IPS-20b (cell line): Measurements from ENCODE around the gene IL36RN.

Experiments used
- H3K27ac ChIP-seq: one replicate; pipeline ENCODE4 v1.5.1; 2013; ENCODE audit warnings: low read length
- H3K27me3 ChIP-seq: 2 replicates; pipeline ENCODE4 v1.6.1; 2013; ENCODE audit warnings: mild to moderate bottlenecking, low read length, inconsistent platforms; ENCODE audit not compliant: insufficient read depth
- H3K36me3 ChIP-seq: 2 replicates; pipeline ENCODE4 v1.6.1; 2013; ENCODE audit warnings: low read depth, mild to moderate bottlenecking, inconsistent platforms, low read length, moderate library complexity; ENCODE audit not compliant: insufficient read depth
- H3K4me1 ChIP-seq: 2 replicates; pipeline ENCODE4 v1.6.1; 2013; ENCODE audit warnings: mild to moderate bottlenecking, control low read depth, inconsistent platforms, low read length, moderate library complexity; ENCODE audit not compliant: insufficient read depth
- H3K4me3 ChIP-seq: 2 replicates; pipeline ENCODE4 v1.5.1; 2013; ENCODE audit warnings: mild to moderate bottlenecking, low read length, inconsistent platforms
- H3K9ac ChIP-seq: 2 replicates; pipeline ENCODE4 v1.6.1; 2013; ENCODE audit warnings: low read depth, mild to moderate bottlenecking, inconsistent platforms, low read length, moderate library complexity
- H3K9me3 ChIP-seq: 2 replicates; pipeline ENCODE4 v1.6.1; 2013; ENCODE audit warnings: mild to moderate bottlenecking, low read depth, low read length, inconsistent platforms; ENCODE audit not compliant: insufficient read depth

The IL36RN gene

GRCh38 chr2:113105047-113105785, 46.2 kb downstream of the IL36RN start:
- Histone ChIP-seq H3K9me3 (0 out of 2 replicates have a peak, but pooled peaks cover 3% of the 10 kb centered on the region), H3K4me3 (no peak overlapping the region), H3K9ac (no peak overlapping the region), H3K27ac (no peak overlapping the region), H3K27me3 (no peaks in the 10 kb centered on the region), H3K4me1 (no peaks in the 10 kb centered on the region), H3K36me3 (no peaks in the 10 kb centered on the region)

- Histone ChIP-seq H3K27ac (no peak overlapping the region), H3K9me3 (no peaks in the 10 kb centered on the region), H3K27me3 (no peaks in the 10 kb centered on the region), H3K4me3 (no peak overlapping the region), H3K4me1 (peaks cover 8% of the 10 kb centered on the region; the same call in 1 of the 2 replicates), H3K9ac (no peak overlapping the region), H3K36me3 (no peaks in the 10 kb centered on the region)
Observed at GRCh38 chr2:113111121-113111520, 52.1 kb downstream of the IL36RN start.

GRCh38 chr2:113111823-113112287, 52.9 kb downstream of the IL36RN start:
- Histone ChIP-seq H3K9me3 (no peaks in the 10 kb centered on the region), H3K9ac (no peak overlapping the region), H3K36me3 (no peaks in the 10 kb centered on the region), H3K27ac (no peak overlapping the region), H3K27me3 (no peaks in the 10 kb centered on the region), H3K4me1 (peaks cover 8% of the 10 kb centered on the region; the same call in 1 of the 2 replicates), H3K4me3 (no peak overlapping the region)

GRCh38 chr2:113112441-113112840, 53.4 kb downstream of the IL36RN start:
- Histone ChIP-seq H3K9me3 (no peaks in the 10 kb centered on the region), H3K27ac (no peak overlapping the region), H3K4me1 (peaks cover 8% of the 10 kb centered on the region; the same call in 1 of the 2 replicates), H3K9ac (no peak overlapping the region), H3K27me3 (no peaks in the 10 kb centered on the region), H3K4me3 (no peak overlapping the region), H3K36me3 (no peaks in the 10 kb centered on the region)

GRCh38 chr2:113112871-113113270, 53.9 kb downstream of the IL36RN start:
- Histone ChIP-seq H3K9me3 (no peaks in the 10 kb centered on the region), H3K4me1 (peaks cover 8% of the 10 kb centered on the region; the same call in 1 of the 2 replicates), H3K4me3 (no peak overlapping the region), H3K27ac (no peak overlapping the region), H3K27me3 (no peaks in the 10 kb centered on the region), H3K36me3 (no peaks in the 10 kb centered on the region), H3K9ac (no peak overlapping the region)

- no peak overlapping the region for H3K27ac ChIP-seq
- H3K9ac ChIP-seq = no peak overlapping the region
- H3K9me3 ChIP-seq = no peaks in the 10 kb centered on the region
- H3K27me3 ChIP-seq = no peaks in the 10 kb centered on the region
- no peak overlapping the region for H3K4me3 ChIP-seq
- H3K36me3 ChIP-seq = no peaks in the 10 kb centered on the region
- H3K4me1 ChIP-seq = peaks cover 8% of the 10 kb centered on the region; the same call in 1 of the 2 replicates
Observed at GRCh38 chr2:113113807-113114206, 54.8 kb downstream of the IL36RN start.
